Epidermal melanocyte (primary cell): Measurements from ENCODE around the gene THAP7.
"Not testable (repeated sequence)": the region's sequence is repeated elsewhere in the genome, so short reads cannot be mapped to it uniquely, and the experiment has no call there.

ENCODE experiments used
- DNase-seq: peaks from one replicate; pipeline ENCODE4 v3.0.0; 2011; ENCODE audit warnings: low spot score; ENCODE audit not compliant: insufficient read length

Gene THAP7

DNA sequence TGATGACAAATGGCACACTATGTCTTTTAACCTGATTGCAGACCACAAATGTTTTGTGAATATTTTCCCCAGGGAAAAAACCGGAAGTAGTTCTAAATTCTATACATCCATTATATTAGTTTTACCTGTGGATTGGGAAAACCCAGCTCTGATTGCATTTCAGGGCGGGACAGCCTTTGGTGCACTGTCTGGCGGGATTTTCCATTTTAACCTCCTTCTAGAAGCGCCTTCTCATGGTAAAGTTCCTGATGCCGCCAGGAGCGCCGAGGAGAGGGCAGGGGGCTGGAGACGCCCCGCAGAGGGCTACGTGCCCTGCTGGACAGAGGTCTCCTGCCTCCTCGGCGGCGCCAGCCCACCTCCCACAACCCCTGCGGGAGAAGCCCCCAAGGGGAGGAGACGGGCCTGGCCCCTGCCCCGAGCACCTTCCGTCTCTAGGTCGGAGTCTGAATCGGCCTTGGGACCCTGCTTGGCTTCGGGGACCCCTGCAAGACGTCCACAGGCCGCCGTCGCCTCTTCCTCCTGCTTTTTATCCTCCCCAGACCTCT lies 11.8 kb upstream of the THAP7 start:
- DNase-seq = no peak

- no peak for DNase-seq
These were observed 10.8 kb upstream of the THAP7 start for GRCh38 chr22:21012446-21013407.

- no peak for DNase-seq
These were observed 8.7 kb upstream of the THAP7 start for GRCh38 chr22:21010426-21011113.

DNA sequence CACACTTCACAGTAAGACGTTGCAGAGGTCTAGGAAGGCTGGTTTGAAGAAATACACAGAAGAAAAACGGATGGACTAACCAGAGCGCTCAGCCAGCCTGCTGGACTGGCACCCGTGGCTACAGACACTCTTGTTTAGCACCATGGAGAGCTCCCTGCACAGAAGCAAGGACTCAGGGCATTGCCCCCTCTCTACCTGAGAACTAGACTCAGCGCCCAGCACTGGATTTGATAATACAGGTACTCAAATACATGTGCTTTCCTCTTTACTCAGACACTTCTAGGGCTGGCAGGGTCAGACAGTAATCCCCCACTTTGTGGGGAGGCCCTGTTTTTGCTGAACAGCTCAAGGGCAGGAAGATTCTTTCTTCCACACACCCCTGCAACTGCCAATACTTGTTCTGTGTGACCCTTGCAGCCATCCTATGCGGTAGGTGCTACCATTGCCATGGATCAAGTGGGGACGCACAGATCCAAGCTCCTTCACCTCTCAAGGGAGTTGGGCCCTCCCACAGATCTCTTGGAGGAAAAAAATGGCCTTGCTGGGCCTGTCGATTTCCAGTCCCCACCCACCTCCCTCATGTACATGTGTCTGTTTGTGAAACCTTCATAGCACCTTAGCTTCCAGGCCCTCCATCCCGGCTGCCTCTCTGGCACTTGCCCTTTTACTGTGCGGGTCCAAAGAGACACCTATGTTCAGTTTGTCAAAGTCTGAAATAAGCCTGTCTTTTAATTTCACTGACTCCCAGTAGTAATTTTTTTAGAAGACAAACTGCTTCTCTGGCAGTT lies 7.9 kb upstream of the THAP7 start:
- no peak for DNase-seq

DNA sequence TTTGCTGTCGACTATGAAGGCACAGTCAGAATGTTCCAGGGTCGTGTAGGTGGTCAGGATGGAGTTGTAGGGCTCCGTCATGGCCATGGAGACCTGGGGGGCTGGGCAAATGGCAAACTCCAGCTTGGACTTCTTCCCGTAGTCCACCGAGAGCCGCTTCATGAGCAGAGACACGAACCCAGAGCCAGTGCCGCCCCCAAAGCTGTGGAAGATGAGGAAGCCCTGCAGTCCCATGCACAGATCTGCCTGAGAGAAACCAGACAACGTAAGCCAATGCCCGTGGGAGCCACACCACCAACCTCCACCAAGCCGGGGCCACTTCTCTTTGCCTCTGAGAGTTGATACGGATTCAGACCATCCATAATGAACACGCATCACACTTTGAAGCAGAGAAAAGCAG lies 7.3 kb upstream of the THAP7 start:
- DNase-seq = not testable (repeated sequence)

- no peak for DNase-seq
These were observed 1.9 kb upstream of the THAP7 start for GRCh38 chr22:21003782-21004181.

- no peak for DNase-seq
These were observed 824 bp downstream of the THAP7 start for GRCh38 chr22:21000987-21001600.

GRCh38 chr22:21000207-21000986 lies 1.5 kb downstream of the THAP7 start:
- DNase-seq = no peak

DNA sequence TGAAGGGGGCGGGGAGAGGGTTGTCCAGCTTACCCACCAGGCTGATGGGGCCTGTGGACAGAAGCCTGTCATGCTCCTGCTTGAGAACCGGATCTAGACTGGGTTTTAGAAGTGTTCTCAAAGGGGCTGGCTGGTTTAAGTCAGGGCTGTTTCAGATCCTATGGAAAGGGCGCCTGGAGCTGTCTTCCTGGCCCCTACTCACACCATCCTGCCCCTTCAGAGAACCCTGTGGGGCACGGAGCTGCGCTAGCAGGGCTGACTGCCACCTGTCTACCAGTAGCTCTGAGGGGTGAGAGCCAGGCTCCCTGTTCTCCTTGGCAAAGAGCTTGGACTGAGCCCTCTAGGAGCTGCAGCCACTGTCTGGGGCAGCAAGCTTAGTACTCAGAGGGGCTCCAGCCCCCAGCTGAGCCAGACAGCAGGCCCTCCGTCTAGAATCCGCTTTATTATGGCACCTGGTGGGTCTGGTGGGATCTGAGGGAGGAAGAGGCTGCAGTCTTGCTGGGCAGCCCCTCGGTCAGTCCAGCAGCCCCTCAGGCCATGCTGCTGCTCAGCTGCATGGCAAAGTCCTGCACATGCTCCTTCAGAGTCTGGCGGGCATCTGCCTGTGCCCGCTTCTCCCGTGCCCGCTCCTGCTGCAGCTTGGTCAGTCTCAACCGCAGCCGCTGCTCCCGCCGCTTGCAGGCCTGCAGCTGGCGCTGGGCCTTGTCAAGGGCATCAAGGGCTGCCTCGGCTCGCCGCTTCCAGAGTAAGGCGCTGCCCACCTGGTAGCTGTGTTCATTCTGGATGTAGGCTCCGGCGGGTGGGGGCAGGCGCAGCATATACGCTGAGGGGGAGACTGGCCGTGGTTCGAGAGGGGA lies 2.3 kb downstream of the THAP7 start:
- DNase-seq = no peak

- no peak for DNase-seq
These were observed 3.2 kb downstream of the THAP7 start for GRCh38 chr22:20998411-20999336.

GRCh38 chr22:20997536-20998257 lies 4.2 kb downstream of the THAP7 start:
- no peak for DNase-seq

DNA sequence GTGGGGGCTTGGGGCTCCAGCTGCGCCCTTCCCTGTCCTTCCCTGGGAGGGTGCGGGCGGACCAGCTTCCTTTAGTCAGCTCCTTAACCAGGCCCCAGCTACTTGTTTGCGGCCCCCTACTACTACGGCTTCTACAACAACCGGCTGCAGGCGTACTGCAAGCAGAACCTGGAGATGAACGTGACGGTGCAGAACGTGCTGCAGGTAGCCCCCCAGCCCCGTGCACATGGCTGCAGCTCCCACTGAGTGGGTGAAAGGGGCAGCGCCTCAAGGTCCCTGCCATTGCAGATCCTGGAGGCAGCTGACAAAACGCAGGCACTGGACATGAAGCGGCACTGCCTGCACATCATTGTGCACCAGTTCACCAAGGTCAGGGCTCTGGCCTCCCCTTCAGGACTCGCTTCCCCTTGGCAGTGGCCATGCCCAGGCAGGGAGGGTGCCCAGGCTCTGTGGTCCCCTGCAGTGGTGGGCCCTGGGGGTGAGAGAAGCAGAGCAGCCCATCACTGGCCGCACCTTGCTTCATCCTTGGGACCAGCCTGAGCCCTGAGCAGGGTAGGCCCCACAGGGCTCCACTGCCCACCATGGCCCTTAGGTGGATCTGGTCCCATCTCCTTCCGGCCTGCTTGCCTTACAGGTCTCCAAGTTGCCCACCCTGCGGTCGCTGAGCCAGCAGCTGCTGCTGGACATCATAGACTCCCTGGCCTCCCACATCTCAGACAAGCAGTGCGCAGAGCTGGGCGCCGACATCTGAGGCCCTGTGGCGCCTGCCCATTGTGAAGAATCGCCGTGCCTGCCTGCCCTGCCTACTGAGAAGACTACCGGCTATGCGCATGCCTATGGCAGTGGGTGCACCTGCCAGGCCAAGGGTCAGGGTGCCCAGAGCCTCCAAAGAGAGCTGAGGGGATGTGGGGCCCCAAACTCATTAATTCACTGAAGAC lies 5.1 kb downstream of the THAP7 start:
- no peak for DNase-seq

DNA sequence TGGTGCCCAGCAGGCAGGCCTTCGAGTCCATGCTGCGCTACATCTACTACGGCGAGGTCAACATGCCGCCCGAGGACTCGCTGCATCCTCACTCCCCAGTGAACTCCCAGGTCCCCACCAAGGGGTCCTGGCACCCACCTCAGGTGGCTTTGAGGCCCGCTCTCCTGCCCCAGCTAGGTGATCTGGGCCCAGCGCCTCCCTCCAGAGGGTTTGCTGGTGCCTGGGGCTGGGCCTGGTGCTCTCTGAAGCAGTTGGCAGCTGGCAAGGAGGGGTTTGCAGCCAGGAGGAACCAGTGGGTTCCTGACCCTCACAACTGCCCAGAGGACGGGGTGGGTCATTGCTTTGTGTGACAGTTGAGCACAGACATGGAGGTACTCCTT lies 5.9 kb downstream of the THAP7 start:
- DNase-seq = no peak

- no peak for DNase-seq
These were observed 6.4 kb downstream of the THAP7 start for GRCh38 chr22:20995329-20996030.

- DNase-seq = no peak
These were observed 7.0 kb downstream of the THAP7 start for GRCh38 chr22:20994902-20995241.
